Skeletal muscle tissue (tissue), 4 donors: ENCODE measurements around the gene TMEM169. TPM values are rescaled to one million over a fixed set of nuclear protein-coding genes. Genes with fewer than 3 reads are reported as not detected.

Source experiments
- H3K27ac ChIP-seq: one replicate; pipeline ENCODE4 v1.7.0; 2013; ENCODE audit warnings: mild to moderate bottlenecking, low read depth, low read length, inconsistent platforms
- H3K27me3 ChIP-seq, 3 donors: one replicate each; pipeline ENCODE4 v1.7.0; 2013; ENCODE audit warnings: low read length in 3 of 3; ENCODE audit not compliant: control insufficient read depth in 3 of 3, insufficient read depth in 3 of 3
- H3K36me3 ChIP-seq, 3 donors: one replicate each; pipeline ENCODE4 v1.7.0; 2013; ENCODE audit warnings: low read length in 3 of 3; ENCODE audit not compliant: control insufficient read depth in 3 of 3, insufficient read depth in 3 of 3
- H3K4me1 ChIP-seq, 3 donors: one replicate each; pipeline ENCODE4 v1.7.0; 2013; ENCODE audit warnings: low read length in 3 of 3, mild to moderate bottlenecking in 3 of 3; ENCODE audit not compliant: control insufficient read depth in 3 of 3, insufficient read depth in 3 of 3
- H3K4me3 ChIP-seq, 3 donors: one replicate each; pipeline ENCODE4 v1.7.0; 2013; ENCODE audit warnings: low read length in 3 of 3
- H3K9ac ChIP-seq, 3 donors: one replicate each; pipeline ENCODE4 v1.7.0; 2013; ENCODE audit warnings: low read length in 3 of 3, mild to moderate bottlenecking in 3 of 3, moderate library complexity in 2 of 3, low read depth in 1 of 3
- H3K9me3 ChIP-seq, 3 donors: one replicate each; pipeline ENCODE4 v1.7.0; 2013; ENCODE audit warnings: low read length in 3 of 3; ENCODE audit not compliant: control insufficient read depth in 3 of 3
- total RNA-seq: library from RNA; depleted of rRNA; stranded (reverse); fragments of >200 nt; gene quantifications from one replicate; pipeline ENCODE4 v1.2.3, GENCODE V29; 2014
- donor health status: Osteomylitis.

The TMEM169 gene
- total RNA-seq, 1 donor from 2014 or later: 1.6 TPM

GRCh38 chr2:216051350-216051749 is 30.4 kb upstream of the TMEM169 start:
- no peak overlapping the region for H3K27ac ChIP-seq
- no peak overlapping the region for H3K4me3 ChIP-seq
- no peaks in the 10 kb centered on the region for H3K27me3 ChIP-seq
- no peak overlapping the region for H3K9ac ChIP-seq
- H3K9me3 ChIP-seq: no peaks in the 10 kb centered on the region
- H3K36me3 ChIP-seq: peaks cover 0 to 5% (median 0%) of the 10 kb centered on the region in 3 donors
- H3K4me1 ChIP-seq: no peaks in the 10 kb centered on the region

- Histone ChIP-seq H3K36me3 (peaks cover 0 to 6% (median 0%) of the 10 kb centered on the region in 3 donors), H3K9me3 (no peaks in the 10 kb centered on the region)
These were observed 29.3 kb upstream of the TMEM169 start for GRCh38 chr2:216052420-216052819.

DNA sequence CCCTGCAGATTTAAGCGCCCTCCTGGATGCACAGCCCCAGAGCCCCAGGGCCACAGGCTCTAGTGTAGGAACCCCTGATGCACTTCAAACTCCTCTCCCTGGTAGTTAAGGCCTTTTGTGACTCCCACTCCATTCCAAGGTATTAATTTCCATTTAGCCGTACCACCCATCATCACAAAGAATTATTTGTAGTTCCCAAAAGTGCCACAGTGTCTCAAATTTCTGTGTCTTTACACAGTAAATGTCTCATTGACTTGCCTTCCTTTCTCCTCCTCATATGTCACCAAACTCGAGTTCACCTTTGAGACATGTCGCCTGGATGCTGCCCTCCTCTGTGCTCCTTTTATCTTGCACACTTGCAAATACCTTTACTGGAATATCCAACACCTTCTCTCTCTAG is 26.0 kb upstream of the TMEM169 start:
- Histone ChIP-seq H3K9ac (no peak overlapping the region), H3K27ac (no peak overlapping the region), H3K4me3 (no peak overlapping the region), H3K4me1 (no peaks in the 10 kb centered on the region), H3K36me3 (peaks cover 0 to 9% (median 0%) of the 10 kb centered on the region in 3 donors), H3K9me3 (no peaks in the 10 kb centered on the region), H3K27me3 (no peaks in the 10 kb centered on the region)

More at GRCh38 chr2:216052420-216052819, 29.3 kb upstream of the TMEM169 start:
- no peaks in the 10 kb centered on the region for H3K27me3 ChIP-seq
- no peaks in the 10 kb centered on the region for H3K4me1 ChIP-seq
- no peak overlapping the region for H3K4me3 ChIP-seq
- no peak overlapping the region for H3K9ac ChIP-seq
- H3K27ac ChIP-seq: no peak overlapping the region

DNA sequence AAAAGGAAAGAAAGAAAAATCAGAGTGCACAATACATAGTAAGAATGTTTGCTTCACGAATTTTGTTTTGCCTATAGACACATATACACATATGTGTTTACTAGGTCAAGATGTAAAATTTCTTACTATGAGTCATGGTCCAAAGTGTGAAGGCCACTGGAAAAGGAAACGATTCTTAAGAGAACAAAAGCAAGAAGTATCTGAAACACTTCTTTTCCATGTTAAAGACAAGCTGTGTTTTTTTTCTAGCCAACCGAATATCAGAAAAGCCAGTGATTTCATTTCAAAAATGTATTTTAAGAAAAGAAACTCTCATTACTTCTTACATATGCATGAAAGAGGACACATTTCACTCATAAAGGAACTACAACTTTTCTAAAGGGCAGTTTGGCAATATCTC is 25.0 kb upstream of the TMEM169 start:
- Histone ChIP-seq H3K9ac (no peak overlapping the region), H3K27ac (no peak overlapping the region), H3K27me3 (no peaks in the 10 kb centered on the region), H3K4me3 (no peak overlapping the region), H3K4me1 (no peaks in the 10 kb centered on the region), H3K36me3 (peaks cover 0 to 9% (median 0%) of the 10 kb centered on the region in 3 donors), H3K9me3 (no peaks in the 10 kb centered on the region)

- Histone ChIP-seq H3K9me3 (no peaks in the 10 kb centered on the region), H3K4me1 (no peaks in the 10 kb centered on the region), H3K27me3 (no peaks in the 10 kb centered on the region), H3K4me3 (no peak overlapping the region), H3K27ac (no peak overlapping the region), H3K36me3 (peaks cover 0 to 9% (median 0%) of the 10 kb centered on the region in 3 donors), H3K9ac (no peak overlapping the region)
These were observed 24.0 kb upstream of the TMEM169 start for GRCh38 chr2:216057688-216058193.

DNA sequence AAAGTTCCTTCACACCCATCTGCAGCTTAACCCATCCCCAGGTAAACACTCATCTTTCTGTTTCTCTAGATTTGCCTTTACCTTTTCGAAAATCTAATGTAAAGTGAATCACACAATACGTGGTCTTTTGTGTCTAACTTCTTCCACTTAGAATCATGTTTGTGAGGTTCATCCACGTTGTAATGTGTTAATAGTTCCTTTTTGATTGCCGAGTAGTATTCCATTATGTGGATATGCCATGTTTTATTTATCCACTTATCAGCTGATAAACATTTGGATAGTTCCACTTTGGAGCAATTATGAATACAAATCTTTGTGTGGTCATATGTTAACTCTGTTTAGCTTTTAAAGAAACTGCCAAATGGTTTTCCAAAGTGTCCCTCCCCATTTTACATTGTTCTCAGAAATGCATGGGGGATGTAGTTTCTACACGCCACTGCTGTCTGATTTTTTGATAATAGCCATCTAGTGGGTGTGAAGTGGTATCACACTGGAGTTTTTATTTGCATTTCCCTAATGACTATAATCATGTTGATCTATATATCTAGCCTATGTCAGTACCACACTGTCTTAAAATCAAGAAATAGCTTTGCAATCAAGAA is 22.4 kb upstream of the TMEM169 start:
- no peak overlapping the region for H3K4me3 ChIP-seq
- H3K36me3 ChIP-seq: peaks cover 0 to 13% (median 1%) of the 10 kb centered on the region in 3 donors
- H3K27me3 ChIP-seq: no peaks in the 10 kb centered on the region
- no peak overlapping the region for H3K27ac ChIP-seq
- no peaks in the 10 kb centered on the region for H3K4me1 ChIP-seq
- no peak overlapping the region for H3K9ac ChIP-seq
- no peaks in the 10 kb centered on the region for H3K9me3 ChIP-seq

GRCh38 chr2:216064014-216064630 is 17.6 kb upstream of the TMEM169 start:
- Histone ChIP-seq H3K4me1 (no peaks in the 10 kb centered on the region), H3K4me3 (no peak overlapping the region), H3K27me3 (no peaks in the 10 kb centered on the region), H3K9me3 (no peaks in the 10 kb centered on the region), H3K36me3 (peaks cover 3 to 13% (median 5%) of the 10 kb centered on the region in 3 donors), H3K9ac (no peak overlapping the region), H3K27ac (no peak overlapping the region)

GRCh38 chr2:216064665-216065064 is 17.1 kb upstream of the TMEM169 start:
- Histone ChIP-seq H3K4me3 (no peak overlapping the region), H3K9ac (no peak overlapping the region), H3K9me3 (no peaks in the 10 kb centered on the region), H3K4me1 (no peaks in the 10 kb centered on the region), H3K36me3 (peaks cover 3 to 13% (median 5%) of the 10 kb centered on the region in 3 donors), H3K27me3 (no peaks in the 10 kb centered on the region), H3K27ac (no peak overlapping the region)

DNA sequence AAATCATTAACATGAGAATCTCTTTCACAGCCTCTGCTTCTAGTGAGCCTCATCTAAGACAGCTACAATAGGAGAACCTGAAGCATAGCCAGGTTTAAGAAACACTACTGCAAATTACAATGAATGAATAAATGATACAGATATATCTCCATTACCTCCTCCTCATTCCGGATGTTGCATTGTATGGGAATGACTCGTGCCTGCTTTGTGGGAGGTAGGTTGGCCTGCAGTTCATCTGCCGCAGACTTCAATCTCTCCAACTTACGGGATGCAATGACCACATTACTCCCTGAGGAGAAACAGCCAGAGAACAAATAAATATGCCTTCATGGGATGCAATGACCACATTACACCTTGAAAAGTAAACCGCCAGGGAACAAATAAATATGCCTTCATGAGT is 15.5 kb upstream of the TMEM169 start:
- Histone ChIP-seq H3K27me3 (no peaks in the 10 kb centered on the region), H3K4me1 (no peaks in the 10 kb centered on the region), H3K9me3 (no peaks in the 10 kb centered on the region)

DNA sequence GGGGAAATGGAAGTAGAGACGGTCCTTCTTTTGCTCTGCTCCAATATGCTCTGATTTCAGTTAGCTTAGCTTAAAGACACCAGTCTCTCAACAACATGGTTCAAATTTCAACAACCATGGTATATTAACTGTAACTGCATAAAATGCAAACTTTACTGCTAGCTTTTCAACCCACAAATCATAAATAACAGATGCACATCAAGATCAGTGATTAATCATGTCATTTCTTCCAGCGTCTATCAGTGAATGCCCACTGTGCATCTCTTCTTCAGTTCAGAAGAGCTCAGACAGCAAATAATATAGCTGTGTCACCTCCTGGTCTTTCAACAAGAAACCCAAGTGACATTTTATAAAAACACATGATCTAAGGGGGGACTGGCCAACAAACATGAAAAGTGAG is 12.7 kb upstream of the TMEM169 start:
- H3K9ac ChIP-seq: no peak overlapping the region
- H3K27ac ChIP-seq: no peak overlapping the region
- H3K4me3 ChIP-seq: no peak overlapping the region
- no peaks in the 10 kb centered on the region for H3K27me3 ChIP-seq
- H3K36me3 ChIP-seq: peaks cover 3 to 8% (median 5%) of the 10 kb centered on the region in 3 donors
- H3K9me3 ChIP-seq: no peaks in the 10 kb centered on the region
- H3K4me1 ChIP-seq: no peaks in the 10 kb centered on the region

More for the DNA sequence above, 15.5 kb upstream of the TMEM169 start:
- Histone ChIP-seq H3K36me3 (peaks cover 3 to 9% (median 5%) of the 10 kb centered on the region in 3 donors), H3K27ac (no peak overlapping the region), H3K9ac (no peak overlapping the region), H3K4me3 (no peak overlapping the region)
